Measurements from ENCODE around the gene FRMD4B.

FRMD4B gene

DNA sequence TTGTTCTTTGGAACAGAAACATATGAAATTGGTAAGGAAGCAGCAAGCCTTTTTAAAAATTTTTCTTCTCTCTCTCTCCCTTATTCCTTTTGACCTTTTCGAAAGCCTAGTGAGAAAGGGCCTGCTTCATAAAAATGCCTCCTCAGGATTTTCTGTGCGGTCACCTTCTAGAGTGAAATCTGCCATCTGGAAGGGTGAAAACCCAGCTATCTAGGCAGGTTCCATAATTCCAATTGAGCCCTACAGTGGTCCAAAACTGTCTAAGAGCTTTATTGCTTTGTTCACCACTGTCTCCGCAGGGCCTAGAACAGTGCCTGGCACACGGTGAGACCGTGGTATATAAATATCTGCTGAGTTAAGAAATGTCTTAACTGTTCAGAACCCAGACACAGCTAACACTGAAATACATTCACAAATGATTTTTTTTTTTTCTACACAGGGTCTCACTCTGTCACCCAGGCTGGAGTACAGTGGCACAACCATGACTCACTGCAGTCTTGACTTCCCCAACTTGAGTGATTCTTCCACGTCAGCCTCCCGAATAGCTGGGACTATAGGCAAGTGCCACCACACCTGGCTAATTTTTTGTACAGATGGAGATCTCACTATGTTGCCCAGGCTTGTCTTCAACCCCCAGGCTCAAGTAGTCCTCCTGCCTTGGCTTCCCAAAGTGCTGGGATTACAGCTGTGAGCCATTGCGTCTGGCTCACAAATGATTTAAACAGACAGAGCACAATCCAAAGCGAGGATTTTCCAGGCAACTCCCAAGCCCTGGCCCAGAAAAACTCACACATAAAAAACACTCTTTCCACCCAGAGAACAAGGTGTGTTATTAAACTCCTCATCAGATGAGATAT, 64.4 kb downstream of the FRMD4B start:
- no peak for DNase-seq

DNA sequence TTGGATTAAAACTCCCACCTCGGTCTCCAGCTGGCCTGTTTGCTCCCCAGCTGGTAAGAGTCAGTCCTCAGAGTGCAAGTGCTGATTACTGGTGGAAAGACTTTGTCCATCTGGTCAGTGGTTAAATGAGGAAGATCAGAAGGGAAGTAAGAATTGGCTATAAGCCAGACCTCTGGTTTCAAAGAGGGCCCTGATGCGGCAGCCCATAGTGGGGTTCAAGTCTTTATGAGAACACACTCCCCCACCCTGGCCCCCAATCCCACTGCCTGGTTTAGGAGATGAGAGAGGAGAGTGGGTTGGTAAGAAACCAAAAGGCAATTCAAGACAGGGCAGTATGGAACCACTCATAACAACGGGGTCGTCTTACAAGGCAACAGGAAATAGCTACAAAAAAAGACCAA, 65.0 kb downstream of the FRMD4B start:
- DNase-seq, result no peak

DNA sequence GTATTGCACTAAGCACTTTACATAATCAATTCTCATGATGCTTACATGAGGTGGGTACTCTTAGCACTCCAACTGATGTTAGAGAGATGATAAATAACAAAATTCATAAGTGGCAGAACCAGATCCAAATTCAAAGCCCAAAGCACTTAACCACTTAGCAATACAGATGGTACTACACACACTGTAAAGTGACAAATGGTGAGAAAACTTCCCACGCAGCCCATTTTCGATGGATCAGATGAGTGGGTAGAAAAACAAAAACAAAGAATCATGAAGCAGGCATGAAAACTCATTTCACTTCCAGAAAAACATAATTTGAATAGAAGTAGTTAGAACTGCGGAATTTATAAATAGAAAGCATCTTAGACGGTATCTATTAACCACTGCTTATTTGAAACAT, 66.2 kb downstream of the FRMD4B start:
- no peak for DNase-seq

DNA sequence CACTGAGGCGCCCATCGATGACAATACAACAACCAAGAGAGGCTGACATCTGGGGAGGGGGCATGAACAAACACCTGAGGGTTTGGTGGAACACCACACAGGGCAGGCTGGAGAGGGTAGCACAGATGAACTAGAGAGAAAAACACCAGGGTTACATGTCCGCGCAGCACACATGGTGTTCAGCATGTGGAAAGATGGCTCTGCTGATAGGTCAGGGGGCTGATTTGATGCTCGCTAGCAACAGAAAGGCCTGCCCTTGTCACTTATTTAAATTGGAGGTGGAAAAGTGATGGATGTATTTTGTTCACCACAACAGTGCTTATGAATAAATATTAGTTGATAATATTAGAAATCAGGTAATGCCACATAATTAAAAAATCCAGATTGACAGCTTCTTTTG, 67.5 kb downstream of the FRMD4B start:
- no peak for DNase-seq

DNA sequence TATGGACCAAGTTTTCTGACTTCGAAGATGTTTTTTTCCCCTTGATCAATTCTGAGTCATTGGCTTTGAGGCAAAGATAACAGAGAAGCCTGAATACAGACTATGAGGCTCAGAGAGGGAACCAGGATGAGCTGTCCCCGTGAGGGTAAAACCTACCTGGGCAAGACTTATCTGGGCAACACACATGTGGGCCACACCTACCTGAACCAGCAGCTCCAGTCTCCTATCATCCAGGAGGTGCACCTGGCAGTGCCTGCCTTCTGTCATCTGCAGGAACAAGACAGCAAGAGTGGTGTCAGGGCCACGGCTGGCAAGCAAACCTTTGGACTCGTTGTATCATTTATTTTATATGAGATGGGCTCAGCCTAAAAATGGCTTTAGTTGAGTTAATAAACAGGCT, 72.6 kb downstream of the FRMD4B start:
- DNase-seq, result no peak

DNA sequence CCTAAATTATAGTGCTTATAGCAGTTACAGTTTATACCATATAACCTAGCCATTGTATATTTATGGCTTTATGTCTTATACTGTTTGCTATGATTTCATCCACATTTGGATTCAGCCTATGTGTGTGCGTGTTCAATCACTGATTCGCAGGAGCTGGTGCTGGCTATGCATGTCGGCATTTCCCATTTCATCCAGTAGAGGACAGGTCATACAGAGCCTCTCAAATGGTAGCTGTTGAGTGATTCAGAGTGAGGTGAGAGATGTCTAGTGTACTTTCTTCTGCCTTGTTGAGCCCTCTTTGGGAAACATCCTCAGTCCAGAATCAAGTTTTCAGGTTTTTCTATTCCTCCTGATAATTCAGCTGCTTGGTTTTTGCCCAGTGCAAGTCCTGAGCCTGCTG, 76.1 kb downstream of the FRMD4B start:
- no peak for DNase-seq

DNA sequence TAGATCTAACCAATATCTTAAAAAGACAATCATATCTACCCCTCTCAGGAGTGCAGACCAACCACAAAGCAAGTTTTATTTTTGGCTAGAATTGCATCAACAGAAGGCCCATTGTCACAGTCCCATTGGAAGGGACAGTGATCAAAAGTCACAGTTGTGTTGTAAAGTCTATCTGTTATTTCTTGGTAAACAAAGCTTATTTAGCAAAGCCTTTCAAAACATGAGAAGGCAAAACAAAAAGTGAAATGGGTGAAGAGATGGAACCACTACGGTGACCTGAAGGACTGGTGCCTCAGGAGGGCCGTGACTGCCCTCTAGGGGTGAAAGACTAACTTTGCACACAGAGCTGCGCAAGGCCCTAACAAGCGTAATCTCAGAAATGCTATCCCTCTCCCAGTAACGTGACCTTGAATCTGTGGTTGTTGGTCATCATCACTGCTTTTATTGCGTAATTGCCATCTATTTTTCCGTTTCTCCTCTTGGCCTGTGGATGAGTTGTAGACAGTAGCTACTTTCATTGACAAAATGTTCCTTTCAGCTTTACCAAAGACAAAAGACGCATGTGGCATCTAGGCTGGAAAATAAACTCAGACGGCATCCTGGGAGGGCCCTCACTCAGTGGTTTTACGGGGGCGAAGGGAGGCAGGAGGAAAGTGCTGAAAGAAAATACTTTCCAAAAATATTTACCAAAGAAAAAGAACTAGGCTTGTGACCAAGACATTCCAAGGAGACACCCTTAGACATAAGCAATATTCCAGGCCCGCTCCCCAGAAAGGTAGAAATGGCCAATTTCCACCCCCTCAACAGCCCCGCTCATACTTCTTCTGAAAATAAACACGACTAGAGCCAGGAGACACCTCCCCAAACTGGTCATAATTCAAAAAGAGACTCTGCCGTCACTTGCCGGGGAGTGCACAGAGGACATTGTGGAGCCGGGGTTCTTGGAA, 79.4 kb downstream of the FRMD4B start:
- peak; percentile 53 for DNase-seq

DNA sequence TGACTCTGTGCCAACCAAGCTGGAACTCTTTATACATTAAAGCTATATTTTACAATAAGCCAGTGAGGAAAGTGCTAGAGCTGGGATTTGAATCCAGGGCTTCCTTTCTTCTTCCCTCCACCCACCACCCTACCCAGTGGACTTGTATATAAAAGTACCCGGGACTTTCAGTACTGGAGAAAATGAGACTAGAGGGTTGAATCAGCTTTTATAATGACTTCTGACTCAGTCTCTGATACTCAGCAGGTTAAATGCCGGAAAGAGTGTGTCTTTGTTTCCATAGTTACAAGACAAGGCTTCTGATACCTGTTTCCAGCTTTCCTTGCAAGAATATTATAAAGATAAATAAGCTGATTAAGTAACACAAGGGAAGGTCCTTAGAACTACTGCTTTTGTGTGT, 80.9 kb downstream of the FRMD4B start:
- no peak for DNase-seq

DNA sequence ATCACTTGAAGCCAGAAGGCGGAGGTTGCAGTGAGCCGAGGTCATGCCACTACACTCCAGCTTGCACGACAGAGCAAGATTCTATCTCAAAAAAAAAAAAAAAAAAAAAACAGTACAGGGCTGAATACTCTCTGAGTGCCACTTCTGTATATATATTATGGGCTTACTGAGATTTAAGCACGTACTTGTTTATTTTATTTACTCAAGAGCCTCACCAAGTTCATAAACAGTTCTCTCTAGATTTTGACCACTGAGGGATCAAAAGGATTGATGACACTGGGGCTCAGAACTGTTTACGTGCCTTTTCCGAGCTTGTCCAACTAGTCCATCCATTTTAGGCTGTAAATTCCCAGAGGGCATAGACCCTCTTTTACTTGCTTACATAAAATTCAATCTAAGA, 81.5 kb downstream of the FRMD4B start:
- DNase-seq, result no peak

DNA sequence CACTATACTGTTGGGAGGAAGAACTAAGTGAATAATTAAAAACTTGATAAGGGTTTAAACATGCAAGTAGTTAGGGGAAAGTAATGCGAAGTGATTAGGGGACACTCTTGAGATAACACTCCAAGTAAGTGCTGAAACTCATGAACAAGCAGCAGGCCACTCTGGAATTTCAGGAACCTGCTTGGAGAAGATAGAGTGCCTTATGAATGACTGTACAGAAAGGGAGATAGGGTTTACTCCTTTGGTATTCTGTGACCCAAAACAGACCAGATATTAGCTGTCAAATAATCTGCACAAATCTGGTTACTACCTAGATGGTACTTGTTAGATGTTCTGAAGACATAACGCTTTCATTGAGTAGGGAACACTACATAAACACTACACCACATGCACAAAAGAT, 85.6 kb downstream of the FRMD4B start:
- no peak for DNase-seq

DNA sequence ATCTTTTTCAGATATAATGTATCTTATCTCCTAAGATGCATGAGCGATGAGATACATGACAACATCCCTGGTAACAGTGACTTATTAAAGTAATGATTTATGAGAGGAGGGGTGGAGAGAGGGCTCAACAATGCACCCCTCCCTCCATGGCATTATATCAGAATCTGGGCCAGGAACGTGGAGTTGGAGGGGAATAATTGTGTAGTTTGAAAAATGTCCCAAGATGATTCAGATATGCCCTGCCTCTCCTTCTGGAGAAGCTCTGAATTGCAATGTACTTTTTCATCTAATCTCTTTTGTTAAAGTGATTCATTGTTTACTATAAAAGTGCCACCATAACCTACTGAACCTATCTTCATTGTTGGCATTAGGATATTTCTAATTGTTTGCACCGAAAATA, 86.5 kb downstream of the FRMD4B start:
- DNase-seq, result no peak

DNA sequence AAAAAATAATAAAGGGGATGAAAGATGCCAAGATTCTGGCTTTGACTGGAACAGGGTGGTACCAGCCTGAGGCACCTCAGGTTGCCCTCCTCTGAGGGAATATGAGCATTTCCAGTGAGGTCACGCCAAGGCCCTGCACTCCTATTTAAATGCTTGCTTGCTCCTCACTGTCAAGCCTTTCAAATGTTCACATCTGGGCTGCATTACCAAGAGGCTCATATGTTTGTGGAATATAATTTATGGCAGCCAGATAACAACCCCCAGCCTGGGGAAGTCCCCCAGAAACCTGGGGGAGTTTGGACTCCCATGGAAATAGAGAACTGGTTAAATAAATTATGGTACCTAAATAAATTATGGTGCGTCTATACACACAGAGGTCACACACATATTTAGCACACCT, 88.4 kb downstream of the FRMD4B start:
- no peak for DNase-seq

DNA sequence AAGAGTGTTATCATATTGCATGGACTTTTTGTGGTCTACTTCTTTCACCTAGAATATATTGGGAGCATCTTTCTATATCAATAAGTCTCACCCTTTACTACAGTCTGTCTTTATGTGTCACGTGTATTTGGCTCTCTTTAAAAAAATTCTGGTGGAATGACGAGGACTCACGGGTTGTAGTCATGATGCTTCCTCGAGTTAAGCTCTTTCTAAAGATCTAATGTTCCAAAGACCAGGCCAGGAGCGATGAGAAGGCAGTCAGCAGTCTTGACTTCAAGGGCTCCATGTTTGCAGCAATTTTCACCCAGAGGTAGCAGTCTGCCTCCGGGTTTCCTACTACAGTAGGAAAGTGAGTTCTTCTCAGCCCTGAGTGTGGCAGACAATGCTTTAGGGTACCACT, 88.9 kb downstream of the FRMD4B start:
- no peak for DNase-seq

DNA sequence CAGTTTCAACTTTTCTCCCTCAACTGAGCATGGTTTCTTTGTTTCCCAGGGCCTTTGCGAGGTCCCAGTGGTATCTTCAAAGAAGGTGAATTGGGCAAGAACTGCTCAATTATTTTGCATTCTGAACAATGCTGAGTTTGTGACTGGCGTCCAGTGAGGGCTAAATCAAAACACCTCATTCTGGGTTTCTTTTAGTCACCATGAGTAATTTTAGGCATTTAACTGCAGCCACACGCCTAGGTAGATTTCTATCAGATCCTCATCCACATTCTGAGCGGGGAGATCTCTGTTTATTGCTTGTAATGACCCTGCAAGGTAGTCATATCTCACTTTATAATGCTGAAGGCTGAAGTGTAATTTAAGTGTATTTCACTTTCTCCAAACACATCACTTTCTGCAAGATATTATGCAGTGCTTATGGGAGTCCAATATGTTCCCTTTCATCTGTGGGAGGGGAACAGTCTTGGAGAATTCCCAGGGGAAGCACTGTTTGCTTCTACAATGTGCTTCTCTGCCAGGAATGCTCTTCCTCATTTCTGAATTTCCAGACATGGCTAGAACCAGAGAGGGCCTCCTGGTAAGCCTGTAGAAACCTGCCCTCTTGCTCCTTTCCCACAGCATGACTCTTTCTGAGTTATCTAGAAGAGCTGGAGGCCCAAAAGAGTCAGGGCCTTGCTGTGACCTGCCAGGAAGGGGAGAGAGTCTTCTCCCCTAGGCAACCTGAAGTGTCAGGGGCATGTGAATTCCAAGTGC, 91.7 kb downstream of the FRMD4B start:
- DNase-seq, result no peak

DNA sequence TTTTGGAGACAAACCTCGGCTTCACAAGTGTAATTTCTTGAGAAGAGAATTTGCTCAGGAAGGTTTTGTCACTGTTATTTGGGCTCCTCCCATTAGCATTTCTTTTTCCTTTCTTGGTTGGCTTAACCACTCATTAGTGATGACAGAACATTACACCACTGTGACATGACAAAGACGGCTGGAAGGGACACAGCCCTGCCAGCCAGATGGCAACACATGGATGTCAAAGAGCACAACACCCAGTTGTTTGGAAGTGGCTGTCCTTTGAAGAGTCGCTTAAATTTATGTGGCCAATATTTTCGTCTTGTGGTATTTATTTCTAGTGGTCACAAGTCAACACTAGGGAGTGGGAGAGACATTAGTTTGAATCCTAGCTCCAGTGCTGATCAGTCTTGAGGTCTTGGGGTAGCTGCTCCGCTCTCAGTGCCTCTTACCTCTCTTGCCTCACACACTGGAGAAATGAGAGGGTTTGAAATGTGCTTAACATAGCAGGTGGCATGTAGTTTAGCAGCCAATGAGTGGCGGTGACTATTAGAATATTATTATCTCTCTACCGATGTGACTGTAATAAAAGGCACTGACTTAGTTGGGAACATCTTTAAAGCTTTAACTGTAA, 92.8 kb downstream of the FRMD4B start:
- no peak for DNase-seq

DNA sequence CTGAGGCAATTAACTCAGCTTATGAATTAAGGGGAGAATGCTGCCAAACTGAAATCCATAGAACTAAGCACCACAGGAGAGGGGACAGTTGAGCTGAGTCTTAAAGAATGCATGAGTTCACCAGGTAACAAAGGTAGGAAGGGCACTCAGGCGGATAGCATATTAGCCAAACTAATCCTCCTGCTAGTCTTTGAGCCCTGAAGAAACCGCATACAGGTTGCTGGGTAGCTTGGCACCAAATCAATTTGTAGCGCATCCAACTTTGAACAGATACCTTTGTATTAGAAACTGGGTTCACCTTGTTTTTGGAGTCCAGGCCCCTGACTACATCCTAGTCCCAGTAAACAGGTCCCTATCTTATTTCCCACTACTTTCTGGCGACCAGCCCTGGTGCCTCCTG, 93.7 kb downstream of the FRMD4B start:
- no peak for DNase-seq

DNA sequence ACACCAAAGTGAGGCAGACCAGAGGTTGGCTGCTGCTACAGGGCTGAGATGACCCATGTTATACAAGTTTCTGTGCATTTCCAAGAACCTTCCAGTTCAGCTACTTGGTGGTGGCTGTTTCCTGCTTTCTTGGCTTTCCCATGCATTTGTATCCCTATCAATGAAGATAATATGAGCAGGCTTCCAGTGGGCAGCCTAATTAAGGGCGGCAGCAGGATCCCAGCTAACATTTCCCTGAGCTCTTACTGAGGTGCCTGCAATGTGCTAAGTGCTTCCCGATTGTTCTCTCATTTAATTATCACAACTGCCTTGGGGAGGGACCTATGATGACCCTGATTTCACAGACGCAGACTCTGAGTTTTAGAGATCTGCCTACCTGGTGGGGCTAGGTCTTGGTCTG, 95.5 kb downstream of the FRMD4B start:
- DNase-seq, result no peak

DNA sequence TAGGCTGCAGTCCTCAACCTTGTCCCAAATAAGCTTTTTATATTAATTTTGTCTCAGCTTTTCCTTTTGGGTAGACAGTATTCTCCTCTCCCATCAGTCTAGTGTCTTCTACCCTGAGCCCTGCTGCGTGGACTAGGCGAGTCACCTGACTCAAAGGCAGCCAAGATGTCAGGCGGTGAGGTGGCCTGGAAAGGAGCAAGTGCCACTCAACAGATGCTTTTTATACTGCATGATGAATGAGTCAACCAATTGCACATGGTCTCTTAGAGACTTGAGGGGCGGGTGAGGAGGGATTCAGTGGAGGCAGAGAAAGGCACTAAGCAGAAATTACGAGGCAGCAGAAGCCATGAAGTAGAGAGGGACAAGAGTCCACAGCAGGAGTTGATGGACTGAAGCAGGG, 95.9 kb downstream of the FRMD4B start:
- DNase-seq, result no peak

DNA sequence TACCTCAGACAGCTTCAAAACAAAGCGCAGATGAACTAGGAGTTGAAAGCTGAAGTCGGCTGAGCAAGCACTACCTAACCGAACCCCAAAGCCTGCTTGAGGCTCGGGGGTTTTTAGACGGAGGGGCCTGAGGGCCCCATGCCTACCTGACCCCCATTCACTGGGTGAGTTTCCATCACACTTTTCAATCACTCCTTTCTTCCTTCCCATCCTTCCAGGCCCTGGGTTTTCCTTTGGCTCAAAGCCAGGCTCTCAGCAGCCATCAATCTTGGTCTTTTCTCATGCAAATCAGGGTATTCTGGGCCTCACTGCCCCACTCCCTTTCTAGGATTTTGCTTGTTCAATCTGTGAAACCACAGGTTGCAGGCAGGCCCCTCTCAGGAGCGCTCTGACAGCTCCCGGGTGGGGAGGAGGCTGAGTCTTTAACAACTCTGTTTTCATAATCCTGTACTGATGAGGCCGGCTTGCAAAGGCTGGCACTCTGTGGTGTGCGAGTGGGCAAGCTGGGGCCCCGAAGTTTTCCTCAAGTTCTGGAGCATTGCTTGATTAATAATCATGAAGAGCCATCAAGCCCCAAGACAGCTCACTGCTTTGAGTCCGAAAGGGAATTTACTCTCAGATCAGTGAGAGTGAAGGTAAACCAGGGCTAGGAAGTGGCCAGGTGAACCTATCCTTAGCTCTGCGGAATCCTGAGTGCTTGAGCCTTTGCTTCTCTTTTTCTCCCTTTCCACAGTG, 97.6 kb downstream of the FRMD4B start:
- DNase-seq, result no peak

DNA sequence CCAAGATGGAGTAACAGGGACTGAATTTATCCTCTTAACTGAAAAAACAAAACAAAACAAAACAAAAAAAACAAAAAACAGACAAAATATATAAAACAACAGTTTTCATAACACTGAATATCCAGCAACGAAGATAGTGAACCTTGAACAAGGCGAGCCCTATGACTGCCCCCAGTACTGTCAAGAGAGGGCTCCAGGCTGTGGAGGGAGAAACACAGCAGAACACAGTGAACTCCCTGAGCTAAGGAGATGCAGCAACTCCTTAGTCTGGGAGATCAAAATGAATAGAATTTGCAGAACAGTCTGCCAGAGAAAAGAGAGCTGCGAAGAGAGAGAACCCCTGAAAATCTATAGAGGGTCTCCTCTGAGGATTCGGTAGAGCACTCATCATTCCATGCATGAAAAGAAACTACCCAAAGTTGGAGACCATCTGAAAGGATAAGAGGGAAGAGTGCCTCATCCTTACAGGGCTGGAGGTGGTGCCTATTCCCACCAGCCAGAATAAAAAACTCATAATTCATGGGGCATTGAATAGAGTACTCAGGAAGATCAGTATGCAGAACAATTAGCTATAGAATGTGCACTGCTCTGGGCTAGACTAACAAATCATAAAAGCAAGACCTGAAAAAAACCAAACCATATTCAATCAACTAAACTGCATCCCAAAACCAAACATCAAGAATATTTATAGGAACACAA, 101.8 kb downstream of the FRMD4B start:
- DNase-seq, result no peak

DNA sequence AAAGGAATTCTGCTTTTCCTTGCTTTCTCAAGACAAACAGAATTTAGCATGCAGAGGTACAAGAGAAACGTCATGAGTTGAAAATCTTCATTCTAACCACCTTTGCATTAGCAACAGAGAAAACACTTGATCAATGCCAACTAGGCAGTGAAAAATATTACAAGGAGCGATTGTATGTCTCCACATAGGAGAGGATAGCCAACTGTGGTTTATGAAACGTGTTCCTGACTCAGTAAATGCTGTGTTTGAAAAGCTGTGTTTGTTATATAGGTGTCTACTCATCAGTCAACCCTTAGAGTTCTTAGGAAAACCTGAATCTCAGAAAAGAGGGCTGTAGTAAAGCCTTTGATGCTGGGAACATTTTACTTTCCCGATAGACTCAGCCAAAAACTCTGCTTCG, 102.4 kb downstream of the FRMD4B start:
- no peak for DNase-seq

Data from T-helper 9 cell (primary cell).